CD4-positive, alpha-beta T cell treated with Interleukin-21 for 1 hour (primary cell): Measurements from ENCODE around the gene THOC3.
"Not testable (repeated sequence)": the region's sequence is repeated elsewhere in the genome, so short reads cannot be mapped to it uniquely, and the experiment has no call there.

Experiments
- DNase-seq: peaks from one replicate; pipeline ENCODE4 v3.0.0-alpha.2; 2020

THOC3 gene

GRCh38 chr5:175938489-175938888, 29.6 kb downstream of the THOC3 start:
- not testable (repeated sequence) for DNase-seq

- DNase-seq: not testable (repeated sequence)
These were observed 39.4 kb downstream of the THOC3 start for GRCh38 chr5:175928752-175929151.

- DNase-seq: not testable (repeated sequence)
These were observed 43.0 kb downstream of the THOC3 start for GRCh38 chr5:175925106-175925505.

- no peak for DNase-seq
These were observed 45.8 kb downstream of the THOC3 start for GRCh38 chr5:175922192-175922885.

GRCh38 chr5:175921061-175921730, 46.9 kb downstream of the THOC3 start:
- DNase-seq: no peak

- DNase-seq: no peak
These were observed 47.8 kb downstream of the THOC3 start for GRCh38 chr5:175920231-175920811.

- peak; percentile 34 for DNase-seq
These were observed 52.8 kb downstream of the THOC3 start for GRCh38 chr5:175915066-175916037.

- DNase-seq: not testable (repeated sequence)
These were observed 54.1 kb downstream of the THOC3 start for GRCh38 chr5:175913835-175914672.

GRCh38 chr5:175910072-175910471, 58.0 kb downstream of the THOC3 start:
- not testable (repeated sequence) for DNase-seq
